PC-3 (cell line): ENCODE data around the gene FAM227A. TPM values are rescaled to one million over a fixed set of nuclear protein-coding genes. Genes with fewer than 3 reads are reported as not detected.

Source experiments
- ATAC-seq: fragments of 200-7000 bp; cut with Tn5 transposase; 2 replicates; pipeline ENCODE4 v1.9.1; 2020; ENCODE audit warnings: mild to moderate bottlenecking, moderate library complexity
- BruUV-seq: library from RNA; stranded (reverse); fragments of 400-500 nt; replicated peaks from 2 replicates; lab custom pipeline; 2021; lab: Mats Ljungman, UMichigan
- CTCF ChIA-PET: fragments of 300-600 bp; sonication (Branson Sonifier 250); formaldehyde crosslinking; loops from one replicate; lab custom pipeline; 2022; ENCODE audit warnings: antibody characterized with exemption; lab: Charles Lee
- POLR2A ChIA-PET: fragments of 300-600 bp; sonication (Branson Sonifier 250); formaldehyde crosslinking; loops from one replicate; lab custom pipeline; 2022; ENCODE audit warnings: antibody characterized with exemption; ENCODE audit not compliant: unreplicated experiment; lab: Charles Lee
- DNase-seq: peaks from one replicate; pipeline ENCODE4 v3.0.0-alpha.2; 2015
- H2AFZ ChIP-seq: fragments of 300-600 bp; sonication (generic); 2 replicates; pipeline ENCODE4 v1.6.0; 2016; ENCODE audit warnings: antibody characterized with exemption, low read length
- H3F3A ChIP-seq: fragments of 300-600 bp; sonication (generic); one replicate; pipeline ENCODE4 v1.6.0; 2017; ENCODE audit warnings: antibody characterized with exemption, low read length, control low read depth, mild to moderate bottlenecking; ENCODE audit not compliant: unreplicated experiment
- H3K27ac ChIP-seq: fragments of 300-600 bp; sonication (generic); 2 replicates; pipeline ENCODE4 v1.5.1; 2016; ENCODE audit warnings: mild to moderate bottlenecking, low read length
- H3K27me3 ChIP-seq: fragments of 300-600 bp; sonication (generic); 2 replicates; pipeline ENCODE4 v1.6.1; 2016; ENCODE audit warnings: low read length, mixed read lengths
- H3K36me3 ChIP-seq: fragments of 300-600 bp; sonication (generic); 2 replicates; pipeline ENCODE4 v1.6.1; 2016; ENCODE audit warnings: low read depth, mixed run types, low read length, mixed read lengths
- H3K4me1 ChIP-seq: fragments of 300-600 bp; sonication (generic); 2 replicates; pipeline ENCODE4 v1.5.1; 2016; ENCODE audit warnings: low read length; ENCODE audit not compliant: insufficient read depth
- H3K4me2 ChIP-seq: fragments of 300-600 bp; sonication (generic); 2 replicates; pipeline ENCODE4 v1.6.0; 2016; ENCODE audit warnings: low read length
- H3K4me3 ChIP-seq: fragments of 300-600 bp; sonication (generic); 2 replicates; pipeline ENCODE4 v1.5.1; 2016; ENCODE audit warnings: mild to moderate bottlenecking, low read length, mixed read lengths
- H3K79me2 ChIP-seq: fragments of 300-600 bp; sonication (generic); 2 replicates; pipeline ENCODE4 v1.6.1; 2017; ENCODE audit warnings: low read length, mixed read lengths
- H3K9ac ChIP-seq: fragments of 300-600 bp; sonication (generic); 2 replicates; pipeline ENCODE4 v1.6.0; 2016; ENCODE audit warnings: mild to moderate bottlenecking, low read length
- H3K9me2 ChIP-seq: fragments of 300-600 bp; sonication (generic); replicated peaks from 2 replicates; pipeline ENCODE4 v1.6.1; 2016; ENCODE audit warnings: mixed run types, low read length, mixed read lengths
- H3K9me3 ChIP-seq: fragments of 300-600 bp; sonication (generic); 2 replicates; pipeline ENCODE4 v1.6.1; 2016; ENCODE audit warnings: low read length, mixed read lengths
- H4K20me1 ChIP-seq: fragments of 300-600 bp; sonication (generic); 2 replicates; pipeline ENCODE4 v1.6.1; 2016; ENCODE audit warnings: low read length, mixed read lengths
- EZH2 ChIP-seq: fragments of 300-600 bp; sonication (generic); IDR thresholded peaks from one replicate; pipeline ENCODE4 v1.6.1; 2017; ENCODE audit warnings: antibody characterized with exemption, mild to moderate bottlenecking, low read length; ENCODE audit not compliant: unreplicated experiment
- EZH2phosphoT487 ChIP-seq: fragments of 300-600 bp; sonication (generic); IDR thresholded peaks from 2 replicates; pipeline ENCODE4 v1.6.1; 2018; ENCODE audit warnings: mild to moderate bottlenecking, antibody characterized with exemption, low read length, borderline replicate concordance
- intact Hi-C: fragments of 100-400 bp; cut with micrococcal nuclease; formaldehyde crosslinking; loops from 2 replicates; pipeline ENCODE4 v1.9.0; 2023
- total RNA-seq: library from RNA; depleted of rRNA; stranded (reverse); fragments of >200 nt; gene quantifications from 2 replicates; pipeline ENCODE4 v1.2.3, GENCODE V29; 2014
- TF ChIP-seq, protein P1 (sequence below): fragments of 300-600 bp; sonication (generic); conservative IDR thresholded peaks from 2 replicates; pipeline ENCODE4 v1.5.1; 2017; ENCODE audit warnings: antibody characterized with exemption, low read depth, mild to moderate bottlenecking, low read length

The FAM227A gene
- total RNA-seq, 1 experiment from 2014 or later, result 1.2 TPM

DNA sequence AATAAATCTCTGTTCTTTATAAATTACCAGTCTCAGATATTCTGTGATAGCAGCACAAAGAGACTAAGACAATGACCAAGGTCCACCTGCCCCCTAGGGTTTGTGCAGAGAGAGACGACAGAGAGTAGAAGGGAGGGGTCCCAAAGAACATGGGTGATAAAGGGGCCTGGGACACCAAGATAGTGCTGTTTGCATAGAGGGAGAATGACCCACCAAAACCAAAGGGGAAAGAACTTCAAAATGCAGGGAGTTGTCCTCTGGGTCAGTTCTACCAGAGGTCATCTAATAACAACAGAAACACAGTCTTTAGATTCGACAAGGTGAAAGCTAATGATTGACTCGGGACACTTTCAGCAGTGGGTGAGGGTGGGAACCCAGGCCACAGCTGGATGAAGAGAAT lies 23.7 kb downstream of the FAM227A start:
- TF ChIP-seq EZH2, result no peak
- TF ChIP-seq, protein P1, sequence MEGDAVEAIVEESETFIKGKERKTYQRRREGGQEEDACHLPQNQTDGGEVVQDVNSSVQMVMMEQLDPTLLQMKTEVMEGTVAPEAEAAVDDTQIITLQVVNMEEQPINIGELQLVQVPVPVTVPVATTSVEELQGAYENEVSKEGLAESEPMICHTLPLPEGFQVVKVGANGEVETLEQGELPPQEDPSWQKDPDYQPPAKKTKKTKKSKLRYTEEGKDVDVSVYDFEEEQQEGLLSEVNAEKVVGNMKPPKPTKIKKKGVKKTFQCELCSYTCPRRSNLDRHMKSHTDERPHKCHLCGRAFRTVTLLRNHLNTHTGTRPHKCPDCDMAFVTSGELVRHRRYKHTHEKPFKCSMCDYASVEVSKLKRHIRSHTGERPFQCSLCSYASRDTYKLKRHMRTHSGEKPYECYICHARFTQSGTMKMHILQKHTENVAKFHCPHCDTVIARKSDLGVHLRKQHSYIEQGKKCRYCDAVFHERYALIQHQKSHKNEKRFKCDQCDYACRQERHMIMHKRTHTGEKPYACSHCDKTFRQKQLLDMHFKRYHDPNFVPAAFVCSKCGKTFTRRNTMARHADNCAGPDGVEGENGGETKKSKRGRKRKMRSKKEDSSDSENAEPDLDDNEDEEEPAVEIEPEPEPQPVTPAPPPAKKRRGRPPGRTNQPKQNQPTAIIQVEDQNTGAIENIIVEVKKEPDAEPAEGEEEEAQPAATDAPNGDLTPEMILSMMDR, result no peak
- no peak for TF ChIP-seq EZH2phosphoT487
- no peak overlapping the region for H3K4me3 ChIP-seq
- H3K27ac ChIP-seq, result no peak overlapping the region
- H3K9me3 ChIP-seq, result no peaks in the 10 kb centered on the region
- no peaks in the 10 kb centered on the region for H3K36me3 ChIP-seq
- H3K27me3 ChIP-seq, result no peaks in the 10 kb centered on the region
- H3K9ac ChIP-seq, result no peak overlapping the region
- H3K4me1 ChIP-seq, result no peaks in the 10 kb centered on the region
- no peaks in the 10 kb centered on the region for H3K79me2 ChIP-seq
- no peaks in the 10 kb centered on the region for H3F3A ChIP-seq
- intact Hi-C loops, result no loop called here
- H4K20me1 ChIP-seq, result no peaks in the 10 kb centered on the region
- ATAC-seq (no peak), DNase-seq (no peak)
- no peak overlapping the region for H3K4me2 ChIP-seq
- ChIA-PET CTCF (no interaction called here), POLR2A (no interaction called here)
- no peaks in the 10 kb centered on the region for H3K9me2 ChIP-seq
- H2AFZ ChIP-seq, result no peak overlapping the region
- no TSS peak for BruUV-seq

DNA sequence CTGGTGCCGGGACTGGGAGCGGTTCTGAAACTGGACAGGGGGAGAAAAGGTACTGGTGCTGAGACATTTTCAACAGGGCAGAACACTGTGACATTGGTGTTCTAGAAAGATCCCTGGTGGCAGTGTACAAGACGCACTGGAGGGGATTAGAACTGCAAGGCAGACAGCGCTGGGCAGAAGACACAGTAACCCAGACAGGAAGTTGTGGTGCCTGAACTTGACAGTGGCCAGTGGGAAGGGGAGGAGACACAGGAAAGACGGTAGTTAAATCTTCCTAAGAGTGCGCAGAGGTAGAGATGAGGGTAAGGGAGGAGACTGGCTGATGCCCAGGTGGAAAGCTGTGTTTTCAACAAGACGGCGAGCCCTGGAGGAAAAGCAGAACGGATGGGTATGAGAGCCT lies 24.5 kb downstream of the FAM227A start:
- no peak for ATAC-seq
- ChIA-PET POLR2A (no interaction called here), CTCF (no interaction called here)
- Histone ChIP-seq H3K79me2 (no peaks in the 10 kb centered on the region), H3K27me3 (no peaks in the 10 kb centered on the region), H3K4me3 (no peak overlapping the region), H3K9me3 (no peaks in the 10 kb centered on the region), H2AFZ (no peak overlapping the region), H3K4me2 (no peak overlapping the region), H3K27ac (no peak overlapping the region), H4K20me1 (no peaks in the 10 kb centered on the region), H3K9me2 (no peaks in the 10 kb centered on the region), H3K9ac (no peak overlapping the region), H3F3A (no peaks in the 10 kb centered on the region), H3K4me1 (no peaks in the 10 kb centered on the region), H3K36me3 (no peaks in the 10 kb centered on the region)
- intact Hi-C loops, result no loop called here
- DNase-seq, result no peak
- TF ChIP-seq EZH2 (no peak), EZH2phosphoT487 (no peak)
- TF ChIP-seq, protein P1, result no peak
- BruUV-seq, result no TSS peak

DNA sequence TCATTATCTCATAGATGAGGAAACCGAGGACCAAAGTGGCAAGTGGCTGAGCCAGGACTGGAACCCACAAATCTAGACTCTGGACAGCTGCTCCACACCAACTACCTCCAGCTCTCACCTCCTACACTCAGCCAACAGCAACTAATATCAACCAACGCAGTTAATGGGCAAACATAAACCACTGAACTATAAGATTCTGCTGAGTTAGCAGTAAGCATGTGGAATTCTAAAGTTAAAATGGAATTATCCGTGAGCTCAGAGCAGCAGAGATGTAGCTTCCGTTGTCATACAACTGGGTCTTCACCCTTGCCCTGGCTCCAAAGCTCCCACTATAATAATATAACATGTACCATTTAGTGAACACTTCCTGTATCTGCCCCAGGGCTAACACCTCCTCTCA lies 27.1 kb downstream of the FAM227A start:
- Histone ChIP-seq H2AFZ (no peak overlapping the region), H3K4me3 (no peak overlapping the region), H3K4me2 (no peak overlapping the region), H3K9me3 (no peaks in the 10 kb centered on the region), H3K27ac (no peak overlapping the region), H4K20me1 (no peaks in the 10 kb centered on the region), H3K36me3 (no peaks in the 10 kb centered on the region), H3K27me3 (no peaks in the 10 kb centered on the region), H3F3A (no peaks in the 10 kb centered on the region), H3K79me2 (no peaks in the 10 kb centered on the region), H3K4me1 (no peaks in the 10 kb centered on the region), H3K9me2 (no peaks in the 10 kb centered on the region), H3K9ac (no peak overlapping the region)
- intact Hi-C loops, result no loop called here
- DNase-seq (no peak), ATAC-seq (no peak)
- CTCF ChIA-PET, result no interaction called here
- no TSS peak for BruUV-seq
- TF ChIP-seq, protein P1, result no peak
- TF ChIP-seq EZH2phosphoT487 (no peak), EZH2 (no peak)
- POLR2A ChIA-PET, result no interaction called here
